GM18867 (cell line): Measurements from ENCODE around the gene CHCHD3.
A peak's percentile ranks its signal among the peaks of the same experiment; 100 is the strongest.

Experiments used
- ATAC-seq: cut with Tn5 transposase; IDR thresholded peaks from one replicate; pipeline ENCODE4 v1.9.1; 2021; ENCODE audit warnings: mild to moderate bottlenecking, moderate library complexity; ENCODE audit not compliant: unreplicated experiment

The CHCHD3 gene

DNA sequence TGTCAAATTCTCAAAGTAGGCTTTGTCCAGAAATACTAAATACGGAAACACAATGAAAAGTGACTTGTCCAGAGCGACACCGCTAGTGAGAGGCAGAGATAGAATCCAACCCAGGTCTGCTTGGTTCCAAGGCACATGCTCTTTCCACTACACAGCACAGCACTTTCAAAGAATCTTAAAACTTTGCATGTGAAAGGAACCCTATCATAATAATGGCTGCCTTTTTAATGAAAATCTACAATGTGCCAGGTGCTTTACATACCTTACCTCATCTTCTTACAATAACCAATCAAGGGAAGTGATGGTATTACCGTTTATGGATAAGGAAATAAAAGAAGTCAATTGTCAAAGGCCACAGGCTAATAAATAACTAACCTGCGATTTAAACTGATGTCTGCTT lies 2.6 kb downstream of the CHCHD3 start:
- no peak for ATAC-seq

DNA sequence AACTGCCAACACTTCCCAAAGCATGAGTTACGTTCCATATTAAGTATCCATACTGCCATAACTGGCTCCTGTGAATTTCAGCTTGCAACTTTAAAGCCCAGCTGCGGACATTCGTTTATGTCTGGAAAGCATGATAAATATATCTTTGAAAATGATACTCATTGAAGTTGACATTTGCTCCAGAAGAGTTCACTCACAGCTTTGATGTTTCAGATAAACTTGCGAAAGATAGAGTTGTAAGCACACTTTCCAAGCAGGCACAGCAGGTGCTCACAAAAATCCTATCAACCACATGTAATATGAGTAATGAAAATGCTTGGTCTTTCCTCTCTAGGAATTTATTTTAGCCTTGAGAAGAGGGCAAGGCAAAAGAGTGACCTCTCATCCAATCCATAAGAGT lies 4.5 kb downstream of the CHCHD3 start:
- no peak for ATAC-seq

DNA sequence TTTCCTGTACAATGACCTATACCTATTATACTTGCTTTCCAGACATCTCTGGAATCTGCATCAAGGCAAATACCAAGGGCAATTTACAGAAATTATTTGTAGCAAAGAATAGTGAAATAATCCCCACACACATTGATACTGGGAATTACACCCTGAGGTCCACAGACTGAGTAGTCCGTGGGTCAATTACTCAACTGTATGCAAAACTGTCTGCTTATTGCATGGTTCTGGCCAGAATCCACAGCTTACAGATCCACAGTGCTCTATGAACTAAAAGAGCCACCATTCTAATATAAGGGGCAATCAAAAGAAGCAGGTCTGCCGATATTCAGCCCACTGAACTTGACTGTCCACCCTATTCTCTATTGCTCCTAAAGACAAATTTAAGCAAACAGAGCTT lies 5.7 kb downstream of the CHCHD3 start:
- no peak for ATAC-seq

DNA sequence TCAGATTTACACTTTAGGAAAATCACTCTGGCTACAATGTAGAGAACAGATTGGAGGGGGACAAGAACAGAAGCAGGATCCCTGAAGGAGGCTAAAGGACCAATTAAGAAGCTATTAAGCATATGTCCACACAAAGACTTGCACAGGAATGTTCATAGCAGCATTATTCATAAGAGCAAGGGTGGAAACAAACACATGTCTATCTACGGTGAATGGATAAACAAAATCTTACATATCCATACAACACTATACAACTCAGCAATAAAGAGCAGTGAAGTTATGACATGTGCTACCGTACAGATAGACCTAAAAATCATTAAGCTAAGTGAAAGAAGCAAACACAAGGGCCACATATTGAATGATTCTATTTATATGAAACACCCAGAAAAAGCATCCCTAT lies 10.4 kb downstream of the CHCHD3 start:
- no peak for ATAC-seq

DNA sequence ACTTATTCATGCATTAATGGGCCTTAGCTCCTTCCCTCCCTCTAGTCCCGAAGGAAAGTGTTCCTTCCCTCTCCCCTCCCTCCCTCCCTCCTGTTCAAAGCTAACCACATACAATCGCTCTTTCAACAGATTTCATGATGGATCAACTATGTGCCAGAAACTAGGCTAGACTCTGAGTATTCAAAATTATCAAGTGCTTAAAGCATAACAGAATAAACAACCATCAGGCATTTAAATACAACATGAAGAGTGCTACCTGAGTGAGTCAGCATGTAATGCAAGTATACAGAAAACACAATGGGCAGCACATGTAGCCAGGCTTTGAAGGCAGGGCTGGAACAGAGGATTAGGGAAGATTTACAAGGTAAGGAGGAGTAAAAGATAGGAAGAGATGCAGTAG lies 11.3 kb downstream of the CHCHD3 start:
- no peak for ATAC-seq

DNA sequence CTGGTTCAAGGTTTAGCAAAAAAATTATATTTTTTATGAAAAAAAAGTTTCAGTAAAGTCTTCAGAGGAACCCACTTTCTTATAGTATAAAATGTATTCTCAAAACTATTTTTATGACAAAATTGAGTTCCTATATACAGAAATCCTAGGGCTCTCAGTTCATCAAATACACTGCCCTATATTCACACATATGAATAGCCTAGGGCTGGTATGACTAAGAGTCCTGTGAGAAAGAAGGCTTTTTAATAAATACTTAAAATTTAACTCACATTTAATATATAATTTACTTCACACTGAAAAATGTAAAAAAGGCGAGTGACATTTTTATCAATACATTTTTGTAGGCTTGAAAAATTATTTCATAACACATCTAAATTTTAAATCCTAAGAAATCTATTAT lies 16.6 kb downstream of the CHCHD3 start:
- no peak for ATAC-seq

DNA sequence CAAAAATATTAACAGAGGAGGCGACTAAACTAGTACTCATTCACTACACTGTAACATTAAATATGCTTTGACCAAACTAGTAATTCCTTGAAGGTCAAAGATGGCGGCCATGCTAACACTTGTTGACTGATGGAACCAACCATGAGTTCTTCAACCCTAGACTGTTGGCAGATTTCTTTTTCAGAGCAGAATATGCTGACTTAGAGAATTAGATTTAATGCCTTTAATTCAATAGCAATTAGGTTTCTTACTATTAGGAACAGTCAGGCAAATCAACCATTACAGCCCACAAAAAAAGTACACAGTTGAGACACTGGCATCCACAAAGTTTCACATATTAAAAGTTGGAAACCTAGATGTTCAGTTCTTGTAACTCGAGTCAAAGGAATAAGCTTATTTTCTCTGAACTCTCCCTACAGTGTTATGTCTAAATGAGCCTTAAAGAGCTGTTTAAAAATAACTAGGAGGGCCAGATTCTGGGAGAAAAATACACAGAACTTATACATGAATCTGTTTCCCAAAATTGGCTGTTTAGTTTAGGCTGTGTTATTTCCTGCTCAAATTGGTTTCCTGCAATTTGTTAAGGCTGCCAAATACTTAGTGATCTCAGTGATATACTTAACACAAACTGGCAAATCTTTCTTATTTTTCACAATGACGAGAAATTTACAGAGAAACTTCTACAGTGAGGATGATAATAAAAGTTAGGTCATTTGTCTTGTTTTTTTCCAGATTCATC lies 17.6 kb downstream of the CHCHD3 start:
- no peak for ATAC-seq

DNA sequence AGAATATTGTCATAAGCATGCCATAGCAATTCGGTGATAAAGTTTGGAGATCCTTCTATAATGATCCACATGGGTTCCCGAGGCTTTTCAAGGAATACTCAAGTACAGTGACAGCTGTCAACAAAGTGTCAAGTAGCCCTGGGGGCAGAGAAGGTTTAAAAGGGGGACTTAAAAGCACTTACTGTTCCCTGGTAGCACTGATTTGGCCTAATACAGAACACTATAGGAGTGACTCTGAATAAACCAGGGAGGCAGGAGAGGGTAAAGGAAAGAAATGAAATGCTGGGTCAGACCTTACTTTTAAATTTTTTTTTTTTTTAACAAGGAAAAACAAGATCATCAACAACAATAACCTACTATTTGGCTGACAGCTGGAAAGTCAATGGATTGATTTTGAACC lies 20.1 kb downstream of the CHCHD3 start:
- ATAC-seq, result no peak

DNA sequence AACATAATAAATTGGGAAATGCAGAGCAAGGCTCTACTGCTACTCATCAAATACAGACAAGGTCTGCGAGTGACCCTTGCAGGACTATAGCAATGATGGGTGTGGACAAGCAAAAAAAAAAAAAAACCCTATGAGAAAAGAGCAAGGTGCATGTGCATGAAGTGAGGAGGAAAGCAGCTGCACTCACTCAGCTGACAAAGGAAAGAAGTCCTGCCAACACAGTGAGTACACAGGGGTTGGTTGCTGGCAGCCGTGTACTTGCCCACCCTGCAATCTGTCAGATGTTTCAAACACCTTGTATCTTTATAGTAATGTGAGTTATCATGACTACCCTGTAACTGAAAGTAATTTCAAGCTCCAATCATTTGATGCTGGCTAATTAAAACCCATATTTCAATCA lies 20.5 kb downstream of the CHCHD3 start:
- no peak for ATAC-seq

DNA sequence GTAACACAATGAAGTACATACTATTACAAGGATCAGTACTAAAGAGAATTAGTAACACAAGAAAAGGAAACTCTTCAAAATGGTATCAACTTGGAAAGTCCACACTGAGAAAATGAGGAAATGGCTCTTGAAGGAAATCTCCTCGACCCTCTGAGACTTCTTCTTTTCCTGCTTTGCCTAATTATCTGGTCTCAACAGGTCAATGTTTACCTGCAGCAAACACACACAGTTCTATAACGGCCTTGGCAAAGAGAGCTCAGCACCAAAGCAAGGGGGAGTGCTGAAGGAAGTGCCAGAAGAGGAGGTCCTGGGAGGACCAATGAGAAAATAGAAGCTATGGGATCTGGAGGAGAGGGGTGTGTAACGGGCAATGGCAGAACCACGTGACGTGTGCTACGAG lies 21.9 kb downstream of the CHCHD3 start:
- ATAC-seq, result no peak

DNA sequence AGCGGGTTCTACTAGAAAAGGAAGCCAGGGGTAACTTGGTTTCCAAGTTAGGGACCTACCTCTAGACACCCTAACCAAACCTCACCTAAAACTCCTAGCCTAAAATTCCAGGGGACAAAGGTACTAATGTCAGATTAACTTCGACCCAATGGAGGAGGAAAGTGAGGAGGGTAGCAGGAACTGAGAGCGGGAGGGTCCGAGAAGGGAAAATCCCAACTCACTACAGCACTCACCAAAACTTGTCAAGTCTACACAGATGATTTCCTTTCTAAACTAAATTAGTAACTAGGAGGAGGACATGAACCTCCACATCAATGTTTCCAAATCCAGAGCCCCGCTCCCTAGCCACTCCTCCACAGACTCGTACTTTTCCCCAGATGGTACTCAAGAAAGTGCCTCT lies 22.6 kb downstream of the CHCHD3 start:
- ATAC-seq, result no peak

DNA sequence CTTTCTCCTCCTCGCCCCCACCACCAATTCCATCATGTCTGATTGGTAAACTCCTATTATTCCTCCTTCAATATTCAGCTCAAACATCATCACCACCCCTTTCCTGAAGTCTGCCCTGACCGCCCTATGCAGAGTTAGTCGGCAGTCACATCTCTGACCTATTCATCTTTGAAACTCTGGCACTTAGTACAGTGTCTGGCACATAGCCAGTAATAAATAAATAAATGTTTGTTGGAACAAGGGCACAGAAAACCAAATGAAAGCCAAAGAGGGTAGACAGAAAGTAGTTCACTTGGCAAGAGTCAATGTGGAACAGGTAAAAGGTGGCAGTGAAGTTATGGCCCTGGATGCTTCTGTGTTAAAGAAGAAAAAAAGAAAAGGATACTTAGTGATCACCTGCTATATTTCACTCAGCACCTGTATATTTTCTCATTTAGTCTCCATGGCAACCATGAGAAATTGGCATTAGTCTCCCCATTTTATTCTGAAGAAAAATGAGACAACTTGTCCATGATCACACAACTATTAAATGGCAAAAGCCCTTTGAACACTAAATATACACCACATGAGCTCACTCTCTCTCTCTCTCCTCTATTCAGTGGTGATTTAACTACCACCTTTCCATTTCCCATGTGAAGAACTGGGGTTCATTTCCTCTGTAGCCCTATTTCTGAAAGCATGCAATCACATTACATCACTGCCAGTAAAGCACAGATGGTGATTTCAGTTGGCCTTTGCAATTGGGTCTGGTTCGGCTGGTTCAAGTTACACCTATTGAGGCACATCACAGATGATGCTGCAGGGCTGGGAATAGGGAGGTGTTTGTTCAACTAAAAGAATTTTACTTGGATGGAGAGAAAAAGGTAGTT lies 25.3 kb downstream of the CHCHD3 start:
- peak; percentile 49 for ATAC-seq

DNA sequence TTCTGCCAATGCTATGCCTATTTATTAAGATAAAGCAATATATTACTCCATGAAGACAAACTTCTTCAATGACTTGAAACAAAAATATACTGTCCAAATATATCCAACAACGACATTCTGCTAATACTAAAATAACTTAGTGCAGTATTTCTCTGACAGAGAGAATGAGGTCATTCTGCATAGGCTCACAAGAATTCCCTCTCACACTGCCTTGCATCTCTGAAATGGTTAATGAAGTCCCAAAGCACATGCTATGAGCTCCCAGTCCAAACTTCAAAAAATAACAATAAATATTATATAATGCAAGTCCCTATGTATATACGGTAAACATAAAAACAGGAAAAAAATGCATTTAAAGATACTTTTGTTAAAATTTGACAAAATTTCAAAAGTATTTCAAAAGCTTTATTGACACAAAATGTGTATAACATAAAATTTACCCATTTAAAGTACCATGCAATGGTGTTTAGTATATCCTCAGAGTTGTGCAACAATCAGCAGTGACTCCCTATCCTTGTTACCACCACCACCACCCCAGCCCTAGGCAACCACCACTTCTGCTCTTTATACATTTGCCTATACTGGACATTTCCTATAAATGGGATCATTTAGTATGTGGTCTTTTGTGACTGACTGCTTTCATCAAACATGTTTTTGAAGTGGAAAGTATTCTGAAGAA lies 27.6 kb downstream of the CHCHD3 start:
- ATAC-seq, result no peak

DNA sequence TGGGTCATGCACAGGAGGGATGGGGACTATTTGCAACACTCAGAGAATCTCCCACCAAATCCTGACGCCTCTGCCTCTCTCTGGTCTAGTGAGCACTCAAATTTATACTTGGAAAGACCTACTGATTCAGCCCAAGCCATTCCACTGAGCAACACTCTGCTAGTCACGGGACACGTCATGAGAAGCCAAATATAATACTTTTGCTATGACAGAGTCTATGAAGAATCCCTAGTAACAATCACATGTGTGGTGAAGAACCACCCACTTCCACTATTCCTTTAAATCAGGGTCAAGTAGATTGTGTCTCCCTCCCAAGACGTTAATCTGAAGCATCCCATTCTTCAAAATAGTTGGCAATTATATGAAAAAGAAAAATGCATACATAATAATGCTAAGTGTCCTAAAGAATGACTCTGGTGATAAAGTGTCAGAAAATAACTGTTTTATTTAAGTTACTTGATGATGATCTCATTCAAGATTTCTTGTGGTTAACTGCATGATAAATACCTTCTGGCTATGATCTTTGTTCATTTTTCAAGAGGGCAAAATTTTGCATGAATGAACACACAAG lies 28.5 kb downstream of the CHCHD3 start:
- ATAC-seq, result no peak

DNA sequence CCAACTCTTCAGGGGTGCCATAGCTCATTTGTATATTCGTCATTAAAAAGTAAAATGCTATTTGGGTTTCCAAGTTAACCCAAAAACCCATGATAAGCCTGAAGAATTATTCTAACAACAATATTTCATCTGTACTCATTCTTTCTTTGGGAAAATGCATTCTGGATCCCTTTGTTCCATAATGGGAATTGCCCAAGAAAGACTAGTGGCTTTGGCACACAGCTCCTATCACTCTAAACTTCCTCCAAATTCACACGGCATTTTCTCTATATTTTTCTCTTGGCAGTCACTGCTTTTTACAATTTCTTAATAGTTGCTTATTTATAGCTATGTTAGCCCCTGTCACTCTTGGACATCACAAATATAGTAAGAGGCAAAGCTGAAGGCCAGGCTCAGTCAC lies 29.1 kb downstream of the CHCHD3 start:
- no peak for ATAC-seq

DNA sequence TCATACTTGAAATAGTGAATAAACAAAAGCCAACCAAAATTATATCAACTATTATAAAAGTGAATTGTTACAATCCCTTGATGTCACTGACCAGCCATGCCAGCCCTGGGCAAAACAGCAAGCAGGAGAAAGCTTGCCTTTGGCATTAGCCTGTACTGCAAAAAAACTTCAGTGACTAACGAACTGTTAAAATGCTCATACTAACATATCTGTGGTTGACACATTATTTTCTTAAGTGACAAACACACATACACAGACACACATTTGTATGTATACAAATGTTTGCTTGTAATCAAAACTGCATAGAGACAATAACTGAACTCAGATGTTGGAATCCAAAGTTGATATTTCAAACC lies 29.5 kb downstream of the CHCHD3 start:
- no peak for ATAC-seq

DNA sequence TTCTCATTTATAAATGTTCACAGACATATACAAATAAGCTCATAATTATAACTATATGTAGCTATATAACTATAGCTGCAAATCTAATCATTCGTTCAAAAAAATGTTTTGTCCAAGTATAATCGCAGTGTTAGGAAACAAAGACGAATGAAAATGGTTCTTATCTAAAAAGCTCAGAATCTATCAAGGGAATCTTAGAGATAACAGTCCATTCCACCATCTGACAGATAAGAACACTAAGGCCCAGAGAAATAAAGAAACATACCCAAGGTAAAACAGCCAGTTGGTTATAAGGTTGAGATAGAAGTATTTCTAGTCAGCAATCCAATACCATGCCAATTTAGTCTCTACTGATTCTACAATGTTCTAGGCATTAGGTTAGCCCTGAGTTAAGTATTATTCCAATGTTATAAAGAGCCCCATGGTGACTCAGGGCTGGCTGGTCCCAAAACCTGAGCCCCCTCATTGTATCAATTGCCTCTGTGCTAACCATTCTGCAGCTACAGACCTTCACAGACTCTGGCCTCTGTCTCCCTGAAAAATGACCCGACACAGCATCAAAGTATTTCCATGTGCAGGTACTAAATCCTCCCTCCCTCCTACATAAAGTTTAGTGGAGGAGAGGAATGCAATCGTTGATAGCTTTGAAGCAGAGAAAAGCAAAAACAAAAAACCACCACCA lies 30.0 kb downstream of the CHCHD3 start:
- ATAC-seq, result no peak

DNA sequence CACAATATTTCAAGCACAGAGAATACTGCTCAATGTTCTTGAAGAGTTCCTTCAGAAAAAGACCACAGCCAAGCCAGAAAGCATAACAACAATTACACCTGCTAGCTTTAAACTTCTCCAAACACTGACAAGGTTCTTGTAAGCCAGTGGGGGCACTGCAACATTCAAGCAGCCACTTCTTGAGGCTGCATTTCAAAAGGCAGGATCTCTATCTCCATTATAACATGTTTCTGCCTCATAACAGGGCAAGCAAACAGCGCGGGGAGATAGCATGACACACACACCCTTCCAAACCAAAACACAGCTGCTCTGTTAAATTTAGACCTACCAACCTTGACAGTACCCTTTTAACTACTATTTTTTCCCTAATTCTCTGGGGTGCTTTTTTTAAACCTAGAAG lies 30.8 kb downstream of the CHCHD3 start:
- ATAC-seq, result no peak

DNA sequence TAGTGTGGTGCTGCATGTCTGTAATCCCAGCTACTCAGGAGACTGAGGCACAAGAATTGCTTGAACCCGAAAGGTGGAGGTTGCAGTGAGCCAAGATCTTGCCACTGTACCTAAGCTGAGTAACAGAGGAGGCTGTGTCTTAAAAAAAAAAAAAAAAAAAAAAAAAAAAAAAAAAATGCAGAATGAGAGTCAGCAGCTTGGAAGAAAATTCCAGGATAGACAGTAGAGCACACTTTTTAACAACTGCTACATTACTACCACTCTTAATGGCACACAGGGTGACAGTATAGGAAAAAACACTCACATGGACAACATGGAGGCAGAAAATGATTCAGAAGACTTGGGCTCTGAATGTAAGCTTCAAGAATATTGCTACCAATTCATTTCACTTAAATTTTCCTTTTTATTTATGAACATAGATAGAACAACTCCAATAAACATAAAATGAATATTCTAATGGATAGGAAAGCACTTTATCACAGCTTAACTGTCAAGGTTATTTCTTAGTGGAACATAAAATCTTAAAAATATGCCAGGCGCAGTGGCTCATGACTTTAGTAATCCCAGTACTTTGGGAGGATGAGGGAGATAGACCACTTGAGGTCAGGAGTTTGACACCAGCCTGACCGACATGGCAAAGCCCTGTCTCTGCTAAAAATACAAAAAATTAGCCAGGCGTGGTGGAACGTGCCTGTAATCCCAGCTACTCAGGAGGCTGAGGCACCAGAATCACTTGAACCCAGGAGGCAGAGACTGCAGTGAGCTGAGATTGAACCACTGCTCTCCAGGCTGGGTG lies 31.5 kb downstream of the CHCHD3 start:
- ATAC-seq, result no peak

DNA sequence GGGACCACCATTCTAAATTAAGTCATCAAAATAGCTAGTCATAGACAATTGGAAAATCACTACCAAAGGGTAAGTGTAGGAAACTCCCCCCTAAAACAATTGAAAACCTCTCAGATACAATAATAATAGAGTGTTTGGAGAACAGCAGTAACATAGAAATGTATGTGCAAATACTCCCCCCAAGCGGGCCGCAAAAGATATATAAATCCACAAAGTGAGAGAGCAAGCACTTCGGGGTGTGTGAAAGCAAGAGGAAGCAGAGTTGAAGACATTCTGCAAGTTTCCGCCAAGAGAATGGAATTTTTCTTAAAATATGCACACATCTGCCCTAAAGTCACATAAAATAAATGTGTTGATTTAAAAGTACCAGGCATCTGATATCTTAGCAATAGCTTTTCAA lies 33.3 kb downstream of the CHCHD3 start:
- no peak for ATAC-seq
